Adipose tissue (tissue), 3 donors: ENCODE results near the gene MYO3B. TPM values are rescaled to one million over a fixed set of nuclear protein-coding genes. Genes with fewer than 3 reads are reported as not detected.

Experiments used
- H3K27ac ChIP-seq: one replicate; pipeline ENCODE4 v1.5.1; 2013; ENCODE audit warnings: low read depth, low read length
- WGBS, 3 donors: extraction: QIAGEN DNeasy Blood & Tissue Kit; methylation state at CpG; one replicate each; pipeline ENCODE4 v1.1.7; 2013; 5-methylcytosine and 5-hydroxymethylcytosine counted together
- polyA plus RNA-seq, 3 donors: library from polyadenylated mRNA; stranded (reverse); fragments of 200-250 nt; gene quantifications; one replicate each; pipeline ENCODE4 v1.2.3, GENCODE V29; 2013
- donor health status: healthy with polysubstance abuse.
- donor health status: Bipolar disorder and iron deficiency.
- donor health status: healthy.

MYO3B gene
- polyA plus RNA-seq, 3 donors: 0.01 to 0.28 TPM; not detected in 1

GRCh38 chr2:170493426-170494097 is 315.6 kb downstream of the MYO3B start:
- 83 to 90% (median 86%) methylated on average over 5 of the region's 5 CpGs for WGBS, 3 donors
- H3K27ac ChIP-seq: no peak overlapping the region

GRCh38 chr2:170495896-170496295 is 317.9 kb downstream of the MYO3B start:
- 40 to 67% (median 50%) methylated on average over 1 of the region's 1 CpG for WGBS, 3 donors
- no peak overlapping the region for H3K27ac ChIP-seq

- H3K27ac ChIP-seq: no peak overlapping the region
- 32 to 54% (median 47%) methylated on average over 5 of the region's 5 CpGs for WGBS, 3 donors
These were observed 320.7 kb downstream of the MYO3B start for GRCh38 chr2:170498619-170499018.

GRCh38 chr2:170500104-170500503 is 322.2 kb downstream of the MYO3B start:
- 76 to 92% (median 91%) methylated on average over 1 of the region's 1 CpG for WGBS, 3 donors
- no peak overlapping the region for H3K27ac ChIP-seq

- 45 to 55% (median 52%) methylated on average over 5 of the region's 5 CpGs for WGBS, 3 donors
These were observed 322.8 kb downstream of the MYO3B start for GRCh38 chr2:170500770-170501169.

GRCh38 chr2:170501421-170502043 is 323.6 kb downstream of the MYO3B start:
- no peak overlapping the region for H3K27ac ChIP-seq
- WGBS, 3 donors: 70 to 73% (median 71%) methylated on average over 6 of the region's 6 CpGs

More at GRCh38 chr2:170500770-170501169, 322.8 kb downstream of the MYO3B start:
- no peak overlapping the region for H3K27ac ChIP-seq

- H3K27ac ChIP-seq: no peak overlapping the region
- 61 to 75% (median 66%) methylated on average over 8 of the region's 8 CpGs for WGBS, 3 donors
These were observed 324.6 kb downstream of the MYO3B start for GRCh38 chr2:170502361-170503130.

- H3K27ac ChIP-seq: no peak overlapping the region
- 48 to 66% (median 57%) methylated on average over 2 to 3 of the region's 3 CpGs for WGBS, 3 donors
These were observed 325.6 kb downstream of the MYO3B start for GRCh38 chr2:170503563-170503962.

GRCh38 chr2:170503971-170504809 is 326.2 kb downstream of the MYO3B start:
- H3K27ac ChIP-seq: no peak overlapping the region
- 66 to 74% (median 73%) methylated on average over 14 of the region's 14 CpGs for WGBS, 3 donors

- H3K27ac ChIP-seq: no peak overlapping the region
- 68 to 85% (median 77%) methylated on average over 4 of the region's 4 CpGs for WGBS, 3 donors
These were observed 326.8 kb downstream of the MYO3B start for GRCh38 chr2:170504810-170505145.

- no peak overlapping the region for H3K27ac ChIP-seq
- WGBS, 3 donors: 14 to 53% (median 22%) methylated on average over 6 of the region's 6 CpGs
These were observed 327.8 kb downstream of the MYO3B start for GRCh38 chr2:170505631-170506275.

- WGBS, 3 donors: 90 to 96% (median 92%) methylated on average over 8 of the region's 8 CpGs
- no peak overlapping the region for H3K27ac ChIP-seq
These were observed 331.7 kb downstream of the MYO3B start for GRCh38 chr2:170509452-170510193.

- WGBS, 3 donors: 64 to 66% (median 65%) methylated on average over 2 of the region's 2 CpGs
- no peak overlapping the region for H3K27ac ChIP-seq
These were observed 334.3 kb downstream of the MYO3B start for GRCh38 chr2:170512266-170512665.

- WGBS, 3 donors: 28 to 60% (median 55%) methylated on average over 5 of the region's 5 CpGs
- H3K27ac ChIP-seq: no peak overlapping the region
These were observed 336.2 kb downstream of the MYO3B start for GRCh38 chr2:170514140-170514539.

- H3K27ac ChIP-seq: no peak overlapping the region
- WGBS, 3 donors: 28 to 67% (median 53%) methylated on average over 1 of the region's 1 CpG
These were observed 339.6 kb downstream of the MYO3B start for GRCh38 chr2:170517538-170517937.

GRCh38 chr2:170518911-170519310 is 341.0 kb downstream of the MYO3B start:
- 72 to 82% (median 77%) methylated on average over 2 of the region's 2 CpGs for WGBS, 3 donors
- H3K27ac ChIP-seq: no peak overlapping the region

GRCh38 chr2:170521299-170521698 is 343.4 kb downstream of the MYO3B start:
- 74 to 90% (median 90%) methylated on average over 2 of the region's 2 CpGs for WGBS, 3 donors
- no peak overlapping the region for H3K27ac ChIP-seq
